Suppressor macrophage treated with lipopolysaccharide for 1 hour (primary cell): ENCODE data around the gene CKS1B.

Experiments
- DNase-seq, 3 donors: peaks; one replicate each; pipeline ENCODE4 v3.0.0-alpha.2; 2020 to 2022

CKS1B gene

GRCh38 chr1:154974102-154974807, at the start of gene CKS1B:
TSS of gene CKS1B (plus strand) at chr1:154974681. CDS start at chr1:154974746, 65 bp downstream.
- DNase-seq, result peak; percentile 98 to 100 (median 100)

GRCh38 chr1:154925335-154926170, 48.9 kb upstream of the CKS1B start:
- no peak for DNase-seq

GRCh38 chr1:154926201-154926600, 48.3 kb upstream of the CKS1B start:
- DNase-seq, result no peak

- DNase-seq, result no peak
These were observed 42.5 kb upstream of the CKS1B start for GRCh38 chr1:154931940-154932487.

- DNase-seq, result no peak
These were observed 40.0 kb upstream of the CKS1B start for GRCh38 chr1:154934358-154934948.

GRCh38 chr1:154935749-154936554, 38.5 kb upstream of the CKS1B start:
- no peak for DNase-seq

- DNase-seq, result peak; percentile 96 to 97 (median 97)
These were observed 37.9 kb upstream of the CKS1B start, which contains the start of gene PMVK for GRCh38 chr1:154936555-154937084. TSS of gene PMVK (minus strand) at chr1:154936719. CDS start at chr1:154936685, 34 bp downstream.

GRCh38 chr1:154937085-154937987, 37.1 kb upstream of the CKS1B start:
- peak; percentile 90 to 94 (median 93) for DNase-seq

GRCh38 chr1:154937988-154938386, 36.5 kb upstream of the CKS1B start:
- DNase-seq, result no peak

GRCh38 chr1:154938604-154939399, 35.7 kb upstream of the CKS1B start:
- no peak for DNase-seq

GRCh38 chr1:154940213-154940560, 34.3 kb upstream of the CKS1B start:
- no peak for DNase-seq

GRCh38 chr1:154940651-154941194, 33.8 kb upstream of the CKS1B start:
- no peak for DNase-seq

GRCh38 chr1:154941333-154942013, 33.0 kb upstream of the CKS1B start:
- DNase-seq, result no peak

- DNase-seq, result peak; percentile 41 to 62 (median 59)
These were observed 30.7 kb upstream of the CKS1B start for GRCh38 chr1:154943649-154944400.

- DNase-seq, result no peak
These were observed 29.9 kb upstream of the CKS1B start for GRCh38 chr1:154944401-154945159.

GRCh38 chr1:154945160-154945961, 29.1 kb upstream of the CKS1B start:
- DNase-seq, result no peak
